HG02571 (cell line): Measurements from ENCODE around the gene CAPN1.

Experiments used
- ATAC-seq: cut with Tn5 transposase; IDR thresholded peaks from one replicate; pipeline ENCODE4 v1.9.1; 2021; ENCODE audit warnings: mild to moderate bottlenecking, moderate library complexity; ENCODE audit not compliant: unreplicated experiment

CAPN1 gene

GRCh38 chr11:65258988-65259387 lies 77.3 kb downstream of the CAPN1 start:
- ATAC-seq, result no peak

- ATAC-seq, result no peak
These were observed 78.6 kb downstream of the CAPN1 start for GRCh38 chr11:65260302-65260701.

DNA sequence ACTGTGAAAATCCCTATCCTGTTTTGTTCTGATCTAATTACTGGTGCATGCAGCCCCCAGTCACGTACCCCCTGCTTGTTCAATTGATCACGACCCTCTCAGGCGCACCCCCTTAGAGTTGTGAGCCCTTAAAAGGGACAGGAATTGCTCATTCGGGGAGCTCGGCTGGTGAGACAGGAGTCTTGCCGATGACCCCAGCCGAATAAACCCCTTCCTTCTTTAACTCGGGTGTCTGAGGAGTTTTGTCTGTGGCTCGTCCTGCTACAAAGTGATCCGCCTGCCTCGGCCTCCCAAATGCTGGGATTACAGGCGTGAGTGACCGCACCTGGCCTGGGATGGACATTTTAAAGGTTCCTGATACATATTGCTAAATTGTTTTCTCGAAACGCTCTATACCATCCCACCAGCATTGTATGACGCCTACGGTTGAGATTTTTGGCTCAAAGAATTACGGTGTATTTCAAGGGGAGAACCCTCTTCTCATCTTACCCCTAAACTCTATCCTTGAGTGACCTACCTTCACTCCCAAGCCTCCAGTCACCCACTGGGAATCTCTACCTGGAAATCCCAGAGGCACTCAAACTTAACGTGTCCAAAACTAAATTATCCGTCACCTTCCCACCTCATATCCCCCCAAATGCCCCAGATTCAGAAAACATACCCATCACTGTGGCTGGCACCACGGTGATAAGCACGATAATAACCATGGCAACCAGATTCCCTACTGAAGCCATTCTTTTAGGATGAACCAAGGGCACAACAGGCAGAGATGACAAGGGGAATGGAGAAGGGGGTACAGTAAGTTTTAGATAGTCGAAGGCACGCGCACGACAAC lies 79.2 kb downstream of the CAPN1 start:
- no peak for ATAC-seq
